K562 (cell line): Measurements from ENCODE around the gene ROR2. TPM values are rescaled to one million over a fixed set of nuclear protein-coding genes. Genes with fewer than 3 reads are reported as not detected.

Source experiments
- CBFB ChIP-seq: sonication (generic); formaldehyde crosslinking; IDR thresholded peaks from 2 replicates; pipeline ENCODE4 v1.4.0; 2020; ENCODE audit warnings: mild to moderate bottlenecking, missing genetic modification reagents
- CXXC5 ChIP-seq: fragments of 250-450 bp; sonication (Bioruptor Pico); IDR thresholded peaks from 2 replicates; pipeline ENCODE4 v1.8.0; 2022; ENCODE audit warnings: inconsistent platforms, mild to moderate bottlenecking, moderate library complexity
- DDX20 ChIP-seq: fragments of 450-650 bp; IDR thresholded peaks from 2 replicates; pipeline ENCODE4 v1.6.1; 2016; ENCODE audit warnings: missing genetic modification characterization, low read depth, mild to moderate bottlenecking, missing compliant biosample characterization, moderate library complexity
- RFX7 ChIP-seq: fragments of 250-450 bp; sonication (Bioruptor Pico); IDR thresholded peaks from 2 replicates; pipeline ENCODE4 v1.5.1; 2021; ENCODE audit warnings: mild to moderate bottlenecking
- TEAD1 ChIP-seq, 2 experiments: fragments of 450-650 bp in 1 of 2; sonication (generic) in 1 of 2; formaldehyde crosslinking; IDR thresholded peaks; 2 replicates each; pipeline versions ENCODE4 v1.4.0 to v1.8.0; 2020 to 2022; ENCODE audit warnings: mild to moderate bottlenecking in 2 of 2, missing genetic modification reagents in 1 of 2
- ZC3H8 ChIP-seq: fragments of 450-650 bp; IDR thresholded peaks from 2 replicates; pipeline ENCODE4 v1.6.1; 2017
- ZNF318 ChIP-seq, 2 experiments: fragments of 450-650 bp; IDR thresholded peaks; 2 replicates each; pipeline ENCODE4 v1.6.1; 2016; ENCODE audit warnings: mild to moderate bottlenecking in 2 of 2, borderline replicate concordance in 1 of 2, low read depth in 1 of 2, moderate library complexity in 1 of 2
- polyA plus RNA-seq, 8 experiments: library from polyadenylated mRNA; depleted of rRNA in 4 of 8; stranded (reverse) in 5 of 8; unstranded in 3 of 8; fragments of >200 nt; fragmentation: Nextera tagmentation in 2 of 8; fragmentation: Illumina TruSeq in 1 of 8; extraction: Ambion mirVana in 2 of 8; extraction: Trizol in 1 of 8; gene quantifications; 2 replicates each; pipeline versions ENCODE4 v1.2.1 to v1.2.3, GENCODE V29; 2011 to 2014; ENCODE audit warnings: inconsistent platforms in 1 of 8, missing spikeins in 1 of 8
- total RNA-seq, 7 experiments: library from RNA; depleted of rRNA in 6 of 7; stranded (reverse); fragments of >200 nt in 6 of 7; fragmentation: Illumina TruSeq in 2 of 7; extraction: Trizol in 2 of 7; gene quantifications; 2 replicates each; pipeline versions ENCODE4 v1.2.1 to v1.2.3, GENCODE V29; 2011 to 2021; ENCODE audit warnings: low replicate concordance in 1 of 7
- TF ChIP-seq, protein P1 (sequence below): fragments of 250-450 bp; sonication (Bioruptor Pico); IDR thresholded peaks from 2 replicates; pipeline ENCODE4 v1.4.0; 2020; ENCODE audit warnings: mild to moderate bottlenecking, moderate library complexity
- TF ChIP-seq, protein P2 (sequence below): sonication (generic); formaldehyde crosslinking; IDR thresholded peaks from 2 replicates; pipeline ENCODE4 v1.8.1; 2023; ENCODE audit warnings: missing genetic modification reagents, mild to moderate bottlenecking, borderline replicate concordance

ROR2 gene
- total and polyA plus RNA-seq, 9 of the 15 experiments (the other 6 are each of a cell fraction or from before 2014, with no cell fraction given) = 5.6 to 33.8 (median 15.3) TPM

DNA sequence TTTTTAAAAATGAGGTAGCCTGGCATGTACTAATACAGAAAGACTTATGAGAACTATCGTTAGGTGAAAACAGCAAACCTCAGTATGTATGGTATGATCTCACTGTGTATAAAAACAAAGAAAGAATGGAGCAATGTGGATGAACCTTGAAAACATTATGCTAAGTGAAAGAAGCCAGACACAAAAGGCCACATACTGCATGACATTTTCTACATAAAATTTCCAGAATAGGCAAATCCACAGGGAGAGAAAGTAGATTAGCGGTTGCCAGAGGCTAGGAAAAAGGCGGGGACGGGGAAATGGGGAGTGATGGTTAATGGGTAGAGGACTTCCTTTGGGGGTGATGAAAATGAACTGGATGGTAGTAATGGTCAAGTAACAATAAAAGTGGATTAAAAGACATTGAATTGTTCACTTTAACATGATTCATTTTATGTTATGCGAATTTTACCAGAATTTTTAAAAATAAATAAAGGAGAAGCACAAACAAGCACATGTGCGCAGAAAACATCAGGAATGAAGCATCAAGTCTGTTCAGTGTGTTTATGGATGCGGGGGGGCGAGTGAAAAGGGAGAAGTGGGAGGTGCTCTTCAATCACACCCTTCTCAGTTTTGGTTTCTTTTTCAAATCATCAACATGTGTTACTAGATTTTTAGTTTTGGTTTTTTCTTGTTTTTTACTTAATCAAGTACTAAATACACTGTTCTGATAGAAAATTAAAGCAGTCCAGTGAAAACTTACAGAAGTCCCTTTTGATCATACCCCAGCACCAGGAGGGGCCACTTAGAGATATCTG lies 16.3 kb downstream of the ROR2 start (continued):
- TF ChIP-seq, protein P1, sequence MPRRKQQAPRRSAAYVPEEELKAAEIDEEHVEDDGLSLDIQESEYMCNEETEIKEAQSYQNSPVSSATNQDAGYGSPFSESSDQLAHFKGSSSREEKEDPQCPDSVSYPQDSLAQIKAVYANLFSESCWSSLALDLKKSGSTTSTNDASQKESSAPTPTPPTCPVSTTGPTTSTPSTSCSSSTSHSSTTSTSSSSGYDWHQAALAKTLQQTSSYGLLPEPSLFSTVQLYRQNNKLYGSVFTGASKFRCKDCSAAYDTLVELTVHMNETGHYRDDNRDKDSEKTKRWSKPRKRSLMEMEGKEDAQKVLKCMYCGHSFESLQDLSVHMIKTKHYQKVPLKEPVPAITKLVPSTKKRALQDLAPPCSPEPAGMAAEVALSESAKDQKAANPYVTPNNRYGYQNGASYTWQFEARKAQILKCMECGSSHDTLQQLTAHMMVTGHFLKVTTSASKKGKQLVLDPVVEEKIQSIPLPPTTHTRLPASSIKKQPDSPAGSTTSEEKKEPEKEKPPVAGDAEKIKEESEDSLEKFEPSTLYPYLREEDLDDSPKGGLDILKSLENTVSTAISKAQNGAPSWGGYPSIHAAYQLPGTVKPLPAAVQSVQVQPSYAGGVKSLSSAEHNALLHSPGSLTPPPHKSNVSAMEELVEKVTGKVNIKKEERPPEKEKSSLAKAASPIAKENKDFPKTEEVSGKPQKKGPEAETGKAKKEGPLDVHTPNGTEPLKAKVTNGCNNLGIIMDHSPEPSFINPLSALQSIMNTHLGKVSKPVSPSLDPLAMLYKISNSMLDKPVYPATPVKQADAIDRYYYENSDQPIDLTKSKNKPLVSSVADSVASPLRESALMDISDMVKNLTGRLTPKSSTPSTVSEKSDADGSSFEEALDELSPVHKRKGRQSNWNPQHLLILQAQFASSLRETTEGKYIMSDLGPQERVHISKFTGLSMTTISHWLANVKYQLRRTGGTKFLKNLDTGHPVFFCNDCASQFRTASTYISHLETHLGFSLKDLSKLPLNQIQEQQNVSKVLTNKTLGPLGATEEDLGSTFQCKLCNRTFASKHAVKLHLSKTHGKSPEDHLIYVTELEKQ (CRISPR knock-in tag) = no peak
- no peak for TF ChIP-seq RFX7
- TF ChIP-seq CXXC5 (CRISPR knock-in tag) = 0 out of 2 replicates have a peak, but pooled peaks have one; percentile 22
- no peak for TF ChIP-seq ZC3H8
- no peak for TF ChIP-seq DDX20 (tag)
- no peak for TF ChIP-seq CBFB (CRISPR knock-in tag)
- 0 out of 4 replicates have a peak, but pooled peaks of 1 of the 2 experiments have one; percentile 29 for TF ChIP-seq ZNF318 (IDR thresholded peaks at IDR 0.05; ENCODE audit: borderline replicate concordance in 1 of 2, low read depth in 1 of 2)
- TF ChIP-seq TEAD1 (CRISPR knock-in tag; IDR thresholded peaks at IDR 0.05) = no peak
- TF ChIP-seq, protein P2, sequence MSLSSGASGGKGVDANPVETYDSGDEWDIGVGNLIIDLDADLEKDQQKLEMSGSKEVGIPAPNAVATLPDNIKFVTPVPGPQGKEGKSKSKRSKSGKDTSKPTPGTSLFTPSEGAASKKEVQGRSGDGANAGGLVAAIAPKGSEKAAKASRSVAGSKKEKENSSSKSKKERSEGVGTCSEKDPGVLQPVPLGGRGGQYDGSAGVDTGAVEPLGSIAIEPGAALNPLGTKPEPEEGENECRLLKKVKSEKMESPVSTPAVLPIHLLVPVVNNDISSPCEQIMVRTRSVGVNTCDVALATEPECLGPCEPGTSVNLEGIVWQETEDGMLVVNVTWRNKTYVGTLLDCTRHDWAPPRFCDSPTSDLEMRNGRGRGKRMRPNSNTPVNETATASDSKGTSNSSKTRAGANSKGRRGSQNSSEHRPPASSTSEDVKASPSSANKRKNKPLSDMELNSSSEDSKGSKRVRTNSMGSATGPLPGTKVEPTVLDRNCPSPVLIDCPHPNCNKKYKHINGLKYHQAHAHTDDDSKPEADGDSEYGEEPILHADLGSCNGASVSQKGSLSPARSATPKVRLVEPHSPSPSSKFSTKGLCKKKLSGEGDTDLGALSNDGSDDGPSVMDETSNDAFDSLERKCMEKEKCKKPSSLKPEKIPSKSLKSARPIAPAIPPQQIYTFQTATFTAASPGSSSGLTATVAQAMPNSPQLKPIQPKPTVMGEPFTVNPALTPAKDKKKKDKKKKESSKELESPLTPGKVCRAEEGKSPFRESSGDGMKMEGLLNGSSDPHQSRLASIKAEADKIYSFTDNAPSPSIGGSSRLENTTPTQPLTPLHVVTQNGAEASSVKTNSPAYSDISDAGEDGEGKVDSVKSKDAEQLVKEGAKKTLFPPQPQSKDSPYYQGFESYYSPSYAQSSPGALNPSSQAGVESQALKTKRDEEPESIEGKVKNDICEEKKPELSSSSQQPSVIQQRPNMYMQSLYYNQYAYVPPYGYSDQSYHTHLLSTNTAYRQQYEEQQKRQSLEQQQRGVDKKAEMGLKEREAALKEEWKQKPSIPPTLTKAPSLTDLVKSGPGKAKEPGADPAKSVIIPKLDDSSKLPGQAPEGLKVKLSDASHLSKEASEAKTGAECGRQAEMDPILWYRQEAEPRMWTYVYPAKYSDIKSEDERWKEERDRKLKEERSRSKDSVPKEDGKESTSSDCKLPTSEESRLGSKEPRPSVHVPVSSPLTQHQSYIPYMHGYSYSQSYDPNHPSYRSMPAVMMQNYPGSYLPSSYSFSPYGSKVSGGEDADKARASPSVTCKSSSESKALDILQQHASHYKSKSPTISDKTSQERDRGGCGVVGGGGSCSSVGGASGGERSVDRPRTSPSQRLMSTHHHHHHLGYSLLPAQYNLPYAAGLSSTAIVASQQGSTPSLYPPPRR (CRISPR knock-in tag) = no peak
